Heart left ventricle (tissue), 16 donors: ENCODE measurements around the gene TMEM31. TPM values are rescaled to one million over a fixed set of nuclear protein-coding genes. Genes with fewer than 3 reads are reported as not detected.

Source experiments
- ATAC-seq, 4 donors: fragments of 200-7000 bp; cut with Tn5 transposase; one replicate each; pipeline ENCODE4 v1.9.1; 2020 to 2022; ENCODE audit warnings: moderate library complexity in 4 of 4, mild to moderate bottlenecking in 3 of 4, moderate number of reproducible peaks in 1 of 4
- DNase-seq, 5 donors: peaks; one replicate each; pipeline ENCODE4 v3.0.0-alpha.2; 2020
- H3K27ac ChIP-seq, 12 donors: fragments of 200-600 bp; sonication (generic) in 4 of 12; one replicate each; pipeline versions ENCODE4 v1.5.0 to v1.8.0; 2016 to 2022; ENCODE audit warnings: mild to moderate bottlenecking in 2 of 12
- H3K27me3 ChIP-seq, 9 donors: fragments of 200-600 bp; sonication (generic) in 2 of 9; one replicate each; pipeline versions ENCODE4 v1.5.1 to v1.8.0; 2016 to 2022; ENCODE audit warnings: mild to moderate bottlenecking in 3 of 9
- H3K36me3 ChIP-seq, 9 donors: fragments of 200-600 bp; sonication (generic) in 2 of 9; one replicate each; pipeline versions ENCODE4 v1.5.0 to v1.8.0; 2018 to 2022; ENCODE audit warnings: mild to moderate bottlenecking in 2 of 9
- H3K4me1 ChIP-seq, 12 donors: fragments of 200-600 bp; sonication (generic) in 4 of 12; one replicate each; pipeline versions ENCODE4 v1.5.0 to v1.8.0; 2016 to 2022; ENCODE audit warnings: mild to moderate bottlenecking in 3 of 12
- H3K4me3 ChIP-seq, 12 donors: fragments of 200-600 bp; sonication (generic) in 4 of 12; one replicate each; pipeline versions ENCODE4 v1.5.0 to v1.8.0; 2017 to 2022; ENCODE audit warnings: mild to moderate bottlenecking in 9 of 12, moderate library complexity in 4 of 12
- H3K9me3 ChIP-seq, 12 donors: fragments of 200-600 bp; sonication (generic) in 4 of 12; one replicate each; pipeline versions ENCODE4 v1.5.0 to v1.8.0; 2016 to 2022; ENCODE audit warnings: mild to moderate bottlenecking in 1 of 12
- CTCF ChIP-seq, 12 donors: fragments of 200-600 bp; sonication (generic) in 4 of 12; IDR thresholded peaks; one replicate each; pipeline versions ENCODE4 v1.5.0 to v1.8.0; 2018 to 2022; ENCODE audit warnings: antibody characterized with exemption in 12 of 12, mild to moderate bottlenecking in 5 of 12
- POLR2A ChIP-seq, 2 donors: fragments of 450-650 bp; IDR thresholded peaks; one replicate each; pipeline ENCODE4 v1.6.1; 2017; ENCODE audit warnings: antibody characterized with exemption in 2 of 2, mild to moderate bottlenecking in 2 of 2, moderate library complexity in 2 of 2
- WGBS, 4 donors: extraction: QIAGEN DNeasy Blood & Tissue Kit in 2 of 4; methylation state at CpG; one replicate each; pipeline versions ENCODE4 v1.1.5 to v1.1.7; 2013 to 2018; 5-methylcytosine and 5-hydroxymethylcytosine counted together
- intact Hi-C, 10 donors: fragments of 100-400 bp; cut with DNase I; formaldehyde crosslinking; loops; one replicate each; pipeline versions ENCODE4 v1.11.1 to v1.14.2; 2022
- long read RNA-seq, 3 donors: library from polyadenylated mRNA; unstranded; transcript quantifications; one replicate each; pipeline ENCODE4 v2.0.0, GENCODE V29; 2020 to 2021
- polyA plus RNA-seq, 2 donors: library from polyadenylated mRNA; stranded (reverse); fragments of 200-250 nt; gene quantifications; one replicate each; pipeline ENCODE4 v1.2.3, GENCODE V29; 2013
- total RNA-seq, 9 donors: library from RNA; depleted of rRNA in 2 of 9; stranded (reverse); fragments of >200 nt in 2 of 9; fragmentation: NEBNext Ultra II Directional in 3 of 9; extraction: Animal tissue kit (Norgen Biotek cat#: 25700) in 3 of 9; gene quantifications; one replicate each; pipeline versions ENCODE4 v1.1.0 to v1.2.4, GENCODE V29; 2016 to 2023
- donor health status: ischemic (EF 13 %, LVEDD 7.1; RV severe dilation, severe dysfunction).
- donor health status: healthy with polysubstance abuse.
- donor health status: DM: no; HTN: yes; CAD: no.
- donor health status: DM: no; HTN: no; CAD: no.
- donor health status: ischemic (EF 25% LVEDD 6.9; RV normal size, moderate dysfunction).
- donor health status: ischemic (EF 25% LVEDD 5.7; RV mildly dilated, moderate dysfunction).
- donor health status: healthy.
- donor health status: DM: yes; HTN: yes; CAD: no.
- donor health status: ischemic (EF 35%, LVEDD 5.7; RV mildly dilated, moderate dysfunction).
- donor health status: nonischemic (EF 11% LVEDD 7.7; RV severe dilation, severe dysfunction).
- donor health status: DM: yes; HTN: yes; CAD: no.
- donor health status: PGD.
- donor health status: ischemic (EF 29% LVEDD 5.4; RV normal size, mild dysfunction).
- donor health status: nonischemic (EF 23%, LVEDD 6.1; RV moderate dilation, normal function).

TMEM31 gene
- not detected for total RNA-seq
- polyA plus RNA-seq = under 1 TPM in 1 of 2 donors, not detected in 1; 0.38 TPM
- long read RNA-seq, donor 1 = 0 reads
- long read RNA-seq, donor 2, partial matches to known transcripts = 1 of 1 reads
- long read RNA-seq, donor 2, other reads (novel, unspliced or antisense) = 0 of 1 reads
- long read RNA-seq, donor 3 = 0 reads

- DNase-seq (no peak), ATAC-seq (no peak)
- H3K4me3 ChIP-seq = no peak within 1 kb of the TSS
- no peaks in the 10 kb centered on the region for H3K9me3 ChIP-seq
- no peaks in the 10 kb centered on the region for H3K36me3 ChIP-seq
- H3K27me3 ChIP-seq = peaks cover 0 to 9% (median 0%) of the 10 kb centered on the region in 9 donors
- H3K27ac ChIP-seq = no peak within 1 kb of the TSS
- no peak for TF ChIP-seq CTCF (IDR thresholded peaks at IDR 0.05)
- TF ChIP-seq POLR2A (IDR thresholded peaks at IDR 0.05) = no peak
- intact Hi-C loops = loop anchor here in 9 of 10 donors (5.0 to 10.0 kb wide), 4 partner anchors 62 to 107 kb away; partner anchors contain the start of gene PLP1 (in 5 of the 9)
- no peaks in the 10 kb centered on the region for H3K4me1 ChIP-seq
- 78 to 97% (median 86%) methylated on average over 5 of the region's 5 CpGs for WGBS, 4 donors
Measured at GRCh38 chrX:103710609-103711008, at the start of gene TMEM31. TMEM31 (plus strand) TSS chrX:103710909; CDS start chrX:103712259, 1,350 bp downstream.

- no peak for ATAC-seq
- Histone ChIP-seq H3K27ac (no peak overlapping the region), H3K27me3 (peaks cover 0 to 30% (median 0%) of the 10 kb centered on the region in 9 donors), H3K9me3 (no peaks in the 10 kb centered on the region), H3K36me3 (no peaks in the 10 kb centered on the region), H3K4me3 (peak overlapping the region in 1 of 12 donors; percentile 3), H3K4me1 (no peaks in the 10 kb centered on the region)
- no peak for TF ChIP-seq CTCF (IDR thresholded peaks at IDR 0.05)
- 16 to 35% (median 25%) methylated on average over 23 of the region's 23 CpGs for WGBS, 4 donors
- intact Hi-C loops = no loop called here
- no peak for DNase-seq
Measured at GRCh38 chrX:103663981-103664762, 46.5 kb upstream of the TMEM31 start.

- 57 to 89% (median 74%) methylated on average over 1 to 3 of the region's 3 CpGs for WGBS, 4 donors
- DNase-seq (no peak), ATAC-seq (no peak)
- H3K27me3 ChIP-seq = peaks cover 0 to 26% (median 0%) of the 10 kb centered on the region in 9 donors
- no peaks in the 10 kb centered on the region for H3K9me3 ChIP-seq
- TF ChIP-seq POLR2A (IDR thresholded peaks at IDR 0.05) = no peak
- TF ChIP-seq CTCF (IDR thresholded peaks at IDR 0.05) = no peak
- H3K36me3 ChIP-seq = no peaks in the 10 kb centered on the region
- H3K4me1 ChIP-seq = no peaks in the 10 kb centered on the region
- H3K27ac ChIP-seq = no peak overlapping the region
- intact Hi-C loops = no loop called here
- no peak overlapping the region for H3K4me3 ChIP-seq
Measured at GRCh38 chrX:103666202-103667107, 44.3 kb upstream of the TMEM31 start.
